Astrocyte (in vitro differentiated cells and primary cell): ENCODE measurements around the gene CCN5. TPM values are rescaled to one million over a fixed set of nuclear protein-coding genes. Genes with fewer than 3 reads are reported as not detected.

Experiments used
- DNase-seq: peaks from one replicate; pipeline ENCODE4 v3.0.0-alpha.2; 2010; ENCODE audit warnings: low read depth
- FAIRE-seq: peaks from 2 replicates; lab custom pipeline; 2011; peaks lifted over from hg19 to GRCh38; lab: Jason Lieb, UNC
- H2AFZ ChIP-seq: 2 replicates; pipeline ENCODE4 v1.6.0; 2012; ENCODE audit warnings: low read depth, low read length, inconsistent platforms
- H3K27ac ChIP-seq: 2 replicates; pipeline ENCODE4 v1.5.1; 2011; ENCODE audit warnings: low read depth, low read length, inconsistent platforms
- H3K27me3 ChIP-seq: 2 replicates; pipeline ENCODE4 v1.6.0; 2011; ENCODE audit warnings: low read length, inconsistent platforms; ENCODE audit not compliant: insufficient read depth
- H3K36me3 ChIP-seq: 2 replicates; pipeline ENCODE4 v1.5.1; 2011; ENCODE audit warnings: low read length, inconsistent platforms; ENCODE audit not compliant: insufficient read depth
- H3K4me1 ChIP-seq: 2 replicates; pipeline ENCODE4 v1.5.1; 2011; ENCODE audit warnings: low read length, inconsistent platforms; ENCODE audit not compliant: insufficient read depth
- H3K4me2 ChIP-seq: 2 replicates; pipeline ENCODE4 v1.6.0; 2012; ENCODE audit warnings: low read length, inconsistent platforms
- H3K4me3 ChIP-seq: 2 replicates; pipeline ENCODE4 v1.5.1; 2011; ENCODE audit warnings: low read depth, mild to moderate bottlenecking, low read length, inconsistent platforms; ENCODE audit not compliant: insufficient read depth
- H3K79me2 ChIP-seq: 2 replicates; pipeline ENCODE4 v1.6.0; 2012; ENCODE audit warnings: mild to moderate bottlenecking, low read length, inconsistent platforms; ENCODE audit not compliant: insufficient read depth
- H3K9ac ChIP-seq: 2 replicates; pipeline ENCODE4 v1.6.0; 2012; ENCODE audit warnings: mild to moderate bottlenecking, low read length, inconsistent platforms
- H3K9me3 ChIP-seq: 2 replicates; pipeline ENCODE4 v1.5.1; 2012; ENCODE audit warnings: low read depth, mild to moderate bottlenecking, low read length, inconsistent platforms; ENCODE audit not compliant: insufficient read depth
- H4K20me1 ChIP-seq: 2 replicates; pipeline ENCODE4 v1.6.0; 2012; ENCODE audit warnings: low read length, inconsistent platforms; ENCODE audit not compliant: insufficient read depth
- H3K27ac Mint-ChIP-seq: one replicate; pipeline ENCODE4 v1.8.0; 2021; ENCODE audit warnings: mild to moderate bottlenecking, mixed read lengths; ENCODE audit not compliant: unreplicated experiment
- H3K27me3 Mint-ChIP-seq: one replicate; pipeline ENCODE4 v1.8.0; 2021; ENCODE audit warnings: low read depth, mixed read lengths; ENCODE audit not compliant: unreplicated experiment
- H3K36me3 Mint-ChIP-seq: one replicate; pipeline ENCODE4 v1.8.0; 2021; ENCODE audit warnings: low read depth, mixed read lengths; ENCODE audit not compliant: unreplicated experiment
- H3K4me1 Mint-ChIP-seq: one replicate; pipeline ENCODE4 v1.8.0; 2021; ENCODE audit warnings: low read depth, mixed read lengths; ENCODE audit not compliant: unreplicated experiment
- H3K4me3 Mint-ChIP-seq: one replicate; pipeline ENCODE4 v1.8.0; 2021; ENCODE audit warnings: mild to moderate bottlenecking, moderate library complexity, mixed read lengths; ENCODE audit not compliant: unreplicated experiment
- H3K9me3 Mint-ChIP-seq: one replicate; pipeline ENCODE4 v1.8.0; 2021; ENCODE audit warnings: mild to moderate bottlenecking, mixed read lengths; ENCODE audit not compliant: unreplicated experiment
- EZH2 ChIP-seq: IDR thresholded peaks from 2 replicates; pipeline ENCODE4 v1.6.1; 2012; ENCODE audit warnings: mild to moderate bottlenecking, low read length, inconsistent platforms; ENCODE audit not compliant: insufficient read depth
- total RNA-seq: library from RNA; stranded (reverse); gene quantifications from 2 replicates; pipeline ENCODE4 v1.2.1, GENCODE V29; 2021
- TF ChIP-seq, protein P1 (sequence below): IDR thresholded peaks from 2 replicates; pipeline ENCODE4 v1.5.1; 2011; ENCODE audit warnings: low read depth, mild to moderate bottlenecking, inconsistent platforms, low read length, moderate library complexity; ENCODE audit not compliant: insufficient read depth

The CCN5 gene
- total RNA-seq, 1 donor from 2014 or later = not detected

GRCh38 chr20:44735816-44736169 is 20.6 kb downstream of the CCN5 start:
- no peaks in the 10 kb centered on the region for H3K9me3 ChIP-seq
- no peak for DNase-seq
- H4K20me1 ChIP-seq = no peaks in the 10 kb centered on the region
- H3K27me3 ChIP-seq = peaks cover 12% of the 10 kb centered on the region
- TF ChIP-seq, protein P1, sequence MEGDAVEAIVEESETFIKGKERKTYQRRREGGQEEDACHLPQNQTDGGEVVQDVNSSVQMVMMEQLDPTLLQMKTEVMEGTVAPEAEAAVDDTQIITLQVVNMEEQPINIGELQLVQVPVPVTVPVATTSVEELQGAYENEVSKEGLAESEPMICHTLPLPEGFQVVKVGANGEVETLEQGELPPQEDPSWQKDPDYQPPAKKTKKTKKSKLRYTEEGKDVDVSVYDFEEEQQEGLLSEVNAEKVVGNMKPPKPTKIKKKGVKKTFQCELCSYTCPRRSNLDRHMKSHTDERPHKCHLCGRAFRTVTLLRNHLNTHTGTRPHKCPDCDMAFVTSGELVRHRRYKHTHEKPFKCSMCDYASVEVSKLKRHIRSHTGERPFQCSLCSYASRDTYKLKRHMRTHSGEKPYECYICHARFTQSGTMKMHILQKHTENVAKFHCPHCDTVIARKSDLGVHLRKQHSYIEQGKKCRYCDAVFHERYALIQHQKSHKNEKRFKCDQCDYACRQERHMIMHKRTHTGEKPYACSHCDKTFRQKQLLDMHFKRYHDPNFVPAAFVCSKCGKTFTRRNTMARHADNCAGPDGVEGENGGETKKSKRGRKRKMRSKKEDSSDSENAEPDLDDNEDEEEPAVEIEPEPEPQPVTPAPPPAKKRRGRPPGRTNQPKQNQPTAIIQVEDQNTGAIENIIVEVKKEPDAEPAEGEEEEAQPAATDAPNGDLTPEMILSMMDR = no peak
- TF ChIP-seq EZH2 = no peak
- no peak for FAIRE-seq
- H3K9ac ChIP-seq = no peak overlapping the region
- H2AFZ ChIP-seq = no peak overlapping the region
- H3K79me2 ChIP-seq = no peaks in the 10 kb centered on the region
- H3K4me2 ChIP-seq = no peak overlapping the region
- no peak overlapping the region for H3K4me3 Mint-ChIP-seq
- H3K36me3 ChIP-seq = no peaks in the 10 kb centered on the region
- H3K4me1 ChIP-seq = peaks cover 6% of the 10 kb centered on the region
- H3K27me3 Mint-ChIP-seq = peaks cover 2% of the 10 kb centered on the region
- no peak overlapping the region for H3K27ac ChIP-seq
- peaks cover 33% of the 10 kb centered on the region for H3K4me1 Mint-ChIP-seq
- H3K9me3 Mint-ChIP-seq = peaks cover 8% of the 10 kb centered on the region
- no peak overlapping the region for H3K4me3 ChIP-seq
- peaks cover 3% of the 10 kb centered on the region for H3K36me3 Mint-ChIP-seq
- peak overlapping the region; percentile 60 for H3K27ac Mint-ChIP-seq

DNA sequence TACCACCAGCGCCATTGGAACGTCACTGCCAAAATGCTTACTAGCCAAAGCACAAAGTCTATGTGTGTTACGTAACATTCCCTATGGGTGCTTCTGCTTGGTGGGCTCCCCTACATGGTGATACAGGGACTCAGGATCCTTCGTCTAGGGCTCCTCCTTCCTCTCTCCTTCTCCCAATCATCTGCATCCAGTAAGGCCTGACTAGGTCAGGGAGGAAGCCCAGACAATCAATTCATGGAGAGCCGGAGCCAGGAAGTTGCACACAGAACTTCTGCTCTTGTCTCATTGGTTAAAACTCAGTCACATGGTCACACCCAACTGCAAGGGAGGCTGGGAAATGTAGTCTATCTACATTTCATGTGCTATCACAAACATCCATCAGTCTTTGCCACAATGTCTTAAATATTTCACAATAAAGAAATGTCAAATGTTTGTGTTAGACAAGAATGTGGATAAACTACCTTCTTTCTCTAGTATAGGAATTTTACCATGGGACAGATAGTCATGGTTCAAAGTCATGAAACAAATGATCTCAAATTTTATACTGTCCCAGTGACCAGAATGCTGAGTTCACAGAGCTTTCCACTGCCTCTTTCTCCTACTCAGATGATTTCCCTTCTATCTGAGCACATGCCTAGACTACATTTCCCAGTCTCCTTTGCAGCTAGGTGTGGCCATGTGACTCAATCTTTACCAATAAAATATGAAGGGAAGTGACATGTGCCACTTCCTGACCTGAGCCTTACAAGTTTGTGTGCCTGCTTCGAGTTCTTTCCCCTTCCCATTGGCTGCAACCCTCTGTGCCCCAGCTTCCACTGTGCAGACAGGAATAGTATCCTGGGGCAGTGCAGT is 21.2 kb downstream of the CCN5 start:
- H3K4me1 Mint-ChIP-seq = peaks cover 31% of the 10 kb centered on the region
- H3K4me3 Mint-ChIP-seq = no peak overlapping the region
- FAIRE-seq (peak; percentile 17), DNase-seq (peak; percentile 70)
- TF ChIP-seq, protein P1 = no peak
- no peak for TF ChIP-seq EZH2
- peaks cover 5% of the 10 kb centered on the region for H3K27me3 Mint-ChIP-seq
- H3K36me3 Mint-ChIP-seq = peaks cover 3% of the 10 kb centered on the region
- peak overlapping the region; percentile 60 for H3K27ac Mint-ChIP-seq
- Histone ChIP-seq H3K4me1 (peaks cover 6% of the 10 kb centered on the region), H2AFZ (peak overlapping the region; percentile 35), H3K27ac (no peak overlapping the region), H3K79me2 (no peaks in the 10 kb centered on the region), H3K9me3 (no peaks in the 10 kb centered on the region), H3K4me2 (peak overlapping the region; percentile 16), H4K20me1 (no peaks in the 10 kb centered on the region), H3K36me3 (no peaks in the 10 kb centered on the region), H3K27me3 (peaks cover 14% of the 10 kb centered on the region), H3K4me3 (no peak overlapping the region), H3K9ac (no peak overlapping the region)
- peaks cover 8% of the 10 kb centered on the region for H3K9me3 Mint-ChIP-seq

- Histone ChIP-seq H3K4me1 (no peaks in the 10 kb centered on the region), H3K9me3 (no peaks in the 10 kb centered on the region), H3K4me2 (no peak overlapping the region), H3K27me3 (peaks cover 22% of the 10 kb centered on the region), H2AFZ (no peak overlapping the region), H3K36me3 (no peaks in the 10 kb centered on the region), H4K20me1 (no peaks in the 10 kb centered on the region), H3K79me2 (no peaks in the 10 kb centered on the region), H3K9ac (no peak overlapping the region), H3K27ac (no peak overlapping the region), H3K4me3 (no peak overlapping the region)
- H3K27me3 Mint-ChIP-seq = peaks cover 12% of the 10 kb centered on the region
- no peak for FAIRE-seq
- DNase-seq = no peak
- H3K9me3 Mint-ChIP-seq = peaks cover 8% of the 10 kb centered on the region
- H3K4me1 Mint-ChIP-seq = peaks cover 27% of the 10 kb centered on the region
- no peak overlapping the region for H3K27ac Mint-ChIP-seq
- H3K4me3 Mint-ChIP-seq = no peak overlapping the region
- TF ChIP-seq, protein P1 = no peak
- TF ChIP-seq EZH2 = no peak
- peaks cover 3% of the 10 kb centered on the region for H3K36me3 Mint-ChIP-seq
These were observed 21.9 kb downstream of the CCN5 start for GRCh38 chr20:44737116-44737515.
